HG02571 (cell line): Measurements from ENCODE around the gene SIRT6.
A peak's percentile ranks its signal among the peaks of the same experiment; 100 is the strongest.
"Not testable (repeated sequence)": the region's sequence is repeated elsewhere in the genome, so short reads cannot be mapped to it uniquely, and the experiment has no call there.

Experiments used
- ATAC-seq: cut with Tn5 transposase; IDR thresholded peaks from one replicate; pipeline ENCODE4 v1.9.1; 2021; ENCODE audit warnings: mild to moderate bottlenecking, moderate library complexity; ENCODE audit not compliant: unreplicated experiment

Gene SIRT6

DNA sequence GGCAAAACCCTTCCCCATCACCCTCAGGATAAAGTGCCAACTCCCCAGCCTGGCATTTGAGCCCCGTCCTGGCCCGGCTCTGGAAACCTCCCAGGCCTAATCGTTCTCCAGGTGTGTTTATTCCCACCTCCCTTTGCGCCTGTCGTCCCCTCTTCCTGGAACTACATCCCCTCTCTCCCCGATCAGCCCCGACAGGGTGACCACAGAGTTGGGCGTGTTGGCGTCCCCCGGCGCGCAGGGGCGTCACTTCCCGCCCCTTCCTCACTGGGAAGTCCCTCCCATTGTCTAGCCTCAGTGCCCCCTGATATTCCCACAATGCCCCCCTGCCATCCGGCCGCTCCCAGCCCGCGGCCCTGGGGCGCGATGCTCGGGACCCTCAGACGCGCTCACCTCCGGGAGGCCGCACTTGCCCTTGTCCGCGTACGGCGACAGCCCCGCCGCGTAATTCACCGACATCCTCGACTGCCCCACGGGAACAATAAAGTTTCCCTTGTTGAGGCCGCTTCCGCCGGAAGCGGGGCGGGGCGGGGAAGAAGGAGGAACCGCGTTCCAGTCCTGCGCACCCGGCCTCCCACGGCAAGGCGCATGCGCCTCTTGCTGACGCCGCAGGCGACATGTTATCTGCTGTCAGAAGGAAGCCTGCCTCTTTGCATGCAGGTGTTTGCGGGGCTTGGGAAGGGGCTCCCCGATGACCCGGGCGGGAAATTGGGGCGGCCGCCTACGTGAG is at the start of gene SIRT6, which contains the start of gene ANKRD24:
Gene SIRT6, minus strand, starts transcription at position 480 of the 727 bp plus-strand sequence. Its CDS starts 24 bp downstream, at position 456.
Gene ANKRD24, plus strand, starts transcription at position 606 of the 727 bp plus-strand sequence. CDS start 3,737 bp downstream, outside the sequence.
- ATAC-seq: peak; percentile 72

DNA sequence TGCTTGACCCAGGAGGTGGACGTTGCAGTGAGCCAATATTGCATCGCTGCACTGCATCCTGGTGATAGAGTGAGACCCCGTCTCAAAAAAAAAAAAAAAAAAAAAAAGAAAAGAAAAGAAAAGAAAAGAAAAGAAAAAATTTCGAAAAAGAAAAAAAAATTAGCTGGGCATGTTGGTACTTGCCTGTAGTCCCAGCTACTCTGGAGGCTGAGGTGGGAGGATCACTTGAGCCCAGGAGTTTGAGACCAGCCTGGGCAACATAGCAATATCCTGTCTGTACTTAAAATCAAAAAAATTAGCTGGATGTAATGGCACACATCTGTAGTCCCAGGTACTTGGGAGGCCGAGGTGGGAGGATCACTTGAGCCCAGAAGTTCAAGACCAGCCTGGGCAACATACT is 49.8 kb upstream of the SIRT6 start:
- ATAC-seq: not testable (repeated sequence)

DNA sequence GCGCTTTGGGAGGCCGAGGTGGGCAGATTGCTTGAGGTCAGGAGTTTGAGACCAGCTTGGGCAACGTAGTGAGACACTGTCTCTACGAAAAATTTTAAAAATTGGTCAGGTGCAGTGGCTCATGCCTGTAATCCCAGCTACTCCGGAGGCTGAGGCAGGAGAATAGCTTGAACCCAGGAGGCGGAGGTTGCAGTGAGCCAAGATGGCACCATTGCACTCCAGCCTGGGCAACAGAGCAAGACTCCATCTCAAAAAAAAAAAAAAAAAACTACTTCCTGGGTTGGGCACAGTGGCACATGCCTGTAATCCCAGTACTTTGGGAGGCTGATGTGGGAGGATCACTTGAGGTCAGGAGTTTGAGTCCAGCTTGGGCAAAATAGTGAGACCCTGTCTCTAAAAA is 49.2 kb upstream of the SIRT6 start:
- ATAC-seq: not testable (repeated sequence)

DNA sequence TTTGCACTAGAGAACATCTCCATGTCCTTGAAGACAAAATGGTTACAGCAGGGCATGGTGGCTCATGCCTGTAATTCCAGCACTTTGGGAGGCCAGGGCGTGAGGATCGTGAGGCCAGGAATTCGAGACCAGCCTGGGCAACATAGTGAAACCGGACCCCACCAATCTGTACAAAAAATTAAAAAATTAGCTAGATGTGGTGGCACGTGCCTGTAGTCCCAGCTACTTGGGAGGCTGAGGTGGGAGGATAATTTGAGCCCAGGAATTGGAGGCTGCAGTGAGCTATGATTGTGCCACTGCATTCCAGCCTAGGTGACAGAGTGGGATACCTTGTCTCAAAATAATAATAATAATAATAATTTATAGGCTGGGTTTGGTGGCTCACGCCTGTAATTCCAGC is 47.9 kb upstream of the SIRT6 start:
- ATAC-seq: not testable (repeated sequence)

DNA sequence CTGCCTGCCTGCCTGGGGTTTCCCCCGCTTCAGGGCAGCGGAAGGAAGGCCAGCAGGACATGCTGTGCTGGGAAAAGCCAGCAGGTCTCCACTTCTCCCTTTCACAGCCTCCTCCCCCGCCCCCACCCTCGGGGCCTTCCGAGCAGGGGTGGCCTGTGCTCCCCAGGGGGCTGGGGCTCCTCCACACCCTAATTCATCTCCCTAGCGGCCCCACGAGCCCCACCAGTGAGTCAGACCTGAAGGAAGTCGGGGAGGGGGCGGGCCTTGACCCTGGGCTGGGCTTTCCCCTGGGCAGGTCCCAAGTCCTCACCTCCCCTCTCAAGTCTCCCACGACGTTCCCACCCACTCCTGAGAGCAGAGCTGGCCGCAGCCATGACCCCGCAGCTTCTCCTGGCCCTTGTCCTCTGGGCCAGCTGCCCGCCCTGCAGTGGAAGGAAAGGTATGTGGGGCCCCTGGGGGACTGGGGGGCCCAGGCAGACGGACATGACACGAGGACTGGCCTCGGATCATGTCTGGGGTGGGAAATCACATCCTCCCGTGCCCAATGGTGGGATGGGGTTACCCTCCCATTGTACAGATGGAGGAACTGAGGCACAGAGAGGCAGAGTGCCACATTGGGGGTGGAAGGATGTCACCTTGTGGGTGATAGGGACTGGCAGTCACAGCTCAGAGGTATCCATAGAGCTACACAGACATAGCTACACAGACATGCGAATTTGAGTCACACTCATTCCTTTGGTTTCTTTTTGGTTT is 47.0 kb upstream of the SIRT6 start, which contains the start of gene EBI3:
Gene EBI3, plus strand, starts transcription at position 345 of the 753 bp plus-strand sequence. Its CDS starts 28 bp downstream, at position 373.
- ATAC-seq: peak; percentile 70

DNA sequence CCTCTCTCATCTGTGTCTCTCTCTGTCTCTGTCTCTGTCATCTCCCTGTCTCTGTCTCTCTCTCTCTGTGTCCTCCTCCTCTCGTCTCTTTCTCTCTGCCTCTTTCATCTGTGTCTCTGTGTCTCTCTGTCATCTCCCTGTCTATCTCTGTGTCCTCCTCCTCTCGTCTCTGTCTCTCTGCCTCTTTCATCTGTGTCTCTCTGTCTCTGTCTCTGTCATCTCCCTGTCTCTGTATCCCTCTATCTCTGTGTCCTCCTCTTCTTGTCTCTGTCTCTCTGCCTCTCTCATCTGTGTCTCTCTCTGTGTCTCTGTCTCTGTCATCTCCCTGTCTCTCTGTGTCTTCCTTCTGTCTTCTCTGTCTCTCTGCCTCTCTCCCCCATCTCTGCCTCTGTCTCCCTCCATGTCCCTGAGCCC is 46.4 kb upstream of the SIRT6 start:
- no peak for ATAC-seq

DNA sequence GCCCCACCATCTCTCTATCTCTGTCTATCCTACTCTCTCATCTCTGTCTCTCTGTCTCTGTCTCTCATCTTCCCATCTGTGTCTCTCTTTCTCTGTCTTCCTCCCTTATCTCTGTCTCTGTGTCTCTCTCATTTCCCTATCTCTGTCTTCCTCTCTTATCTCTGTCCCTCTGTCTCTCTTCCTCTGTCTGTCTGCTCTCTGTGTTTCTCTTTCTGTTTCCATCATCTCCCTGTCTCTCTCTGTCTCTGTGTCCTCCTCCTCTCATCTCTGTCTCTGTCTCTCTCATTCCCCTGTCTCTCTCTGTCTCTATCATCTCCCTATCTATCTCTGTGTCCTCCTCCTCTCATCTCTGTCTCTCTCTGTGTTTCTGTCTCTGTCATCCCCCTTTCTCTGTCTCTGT is 45.4 kb upstream of the SIRT6 start:
- ATAC-seq: no peak

DNA sequence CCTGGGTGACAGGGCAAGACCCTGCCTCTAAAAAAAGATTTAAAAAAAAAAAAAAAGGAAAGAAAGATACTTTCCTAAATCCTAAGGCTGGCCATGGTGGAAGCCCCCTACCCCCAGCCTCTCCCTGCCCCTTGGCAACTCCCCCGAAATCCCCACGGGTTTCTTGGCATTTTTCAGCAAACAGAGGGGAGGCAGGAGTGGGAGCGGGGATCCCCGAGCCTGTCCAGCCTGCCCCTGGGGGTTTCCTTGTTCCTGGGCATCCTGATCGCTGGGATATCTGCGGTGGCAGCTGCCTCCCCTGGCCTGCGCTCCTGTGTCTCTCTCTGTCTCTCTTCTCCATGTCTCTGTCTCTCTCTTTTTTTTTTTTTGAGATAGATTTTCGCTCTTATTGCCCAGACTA is 43.5 kb upstream of the SIRT6 start:
- no peak for ATAC-seq

DNA sequence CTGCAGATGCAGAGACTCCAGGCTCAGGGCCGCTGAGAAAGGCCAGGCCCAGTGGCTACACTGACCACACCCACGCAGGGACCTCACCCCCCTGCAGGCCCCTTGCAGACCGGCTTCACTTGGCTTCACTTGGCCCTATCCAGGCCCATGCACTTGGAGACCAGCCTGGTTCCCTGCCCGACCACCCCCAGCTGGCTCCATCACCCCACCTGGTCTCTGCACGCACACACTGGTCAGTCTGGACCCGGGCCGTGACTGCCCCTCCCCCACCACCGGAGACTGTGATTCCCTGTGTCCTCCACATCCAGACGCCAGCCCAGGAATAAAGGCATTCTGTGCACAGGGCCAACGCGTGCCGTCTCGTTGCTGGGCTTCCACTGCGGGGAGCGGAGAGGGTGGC is 42.1 kb upstream of the SIRT6 start:
- no peak for ATAC-seq

DNA sequence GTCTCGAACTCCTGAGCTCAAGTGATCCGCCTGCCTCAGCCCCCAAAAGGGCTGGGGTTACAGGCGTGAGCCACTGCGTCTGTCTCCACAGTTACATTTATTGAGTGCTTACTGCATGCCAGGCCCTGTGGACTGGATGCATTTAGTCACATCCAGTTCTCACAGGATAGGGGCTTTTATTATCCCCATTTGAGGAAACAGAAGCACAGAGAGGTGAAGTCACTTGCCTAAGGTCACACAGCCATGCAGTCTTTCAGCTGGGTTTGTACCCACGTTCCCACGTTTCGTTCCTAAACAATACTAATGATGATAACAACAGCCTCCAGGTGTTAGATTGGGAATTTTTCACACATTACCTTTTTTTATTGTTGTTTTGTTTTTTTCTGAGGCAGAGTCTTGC is 37.8 kb upstream of the SIRT6 start:
- ATAC-seq: no peak

DNA sequence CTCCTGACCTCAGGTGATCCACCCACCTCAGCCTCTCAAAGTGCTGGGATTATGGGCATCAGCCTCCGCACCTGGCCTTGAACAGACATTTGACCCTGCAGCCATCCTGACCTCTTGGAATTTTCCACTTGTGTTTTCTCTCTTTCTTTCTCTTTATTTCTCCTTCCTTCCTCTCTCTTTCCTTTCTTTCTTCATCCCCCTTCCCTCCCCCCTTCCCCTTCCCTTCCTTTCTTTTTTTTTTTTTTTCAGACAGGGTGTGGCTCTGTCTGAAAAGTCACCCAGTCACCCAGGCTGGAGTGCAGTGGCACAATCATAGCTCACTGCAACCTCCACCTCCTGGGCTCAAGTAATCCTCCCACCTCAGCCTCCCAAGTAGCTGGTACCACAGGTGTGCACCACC is 36.2 kb upstream of the SIRT6 start:
- ATAC-seq: not testable (repeated sequence)

DNA sequence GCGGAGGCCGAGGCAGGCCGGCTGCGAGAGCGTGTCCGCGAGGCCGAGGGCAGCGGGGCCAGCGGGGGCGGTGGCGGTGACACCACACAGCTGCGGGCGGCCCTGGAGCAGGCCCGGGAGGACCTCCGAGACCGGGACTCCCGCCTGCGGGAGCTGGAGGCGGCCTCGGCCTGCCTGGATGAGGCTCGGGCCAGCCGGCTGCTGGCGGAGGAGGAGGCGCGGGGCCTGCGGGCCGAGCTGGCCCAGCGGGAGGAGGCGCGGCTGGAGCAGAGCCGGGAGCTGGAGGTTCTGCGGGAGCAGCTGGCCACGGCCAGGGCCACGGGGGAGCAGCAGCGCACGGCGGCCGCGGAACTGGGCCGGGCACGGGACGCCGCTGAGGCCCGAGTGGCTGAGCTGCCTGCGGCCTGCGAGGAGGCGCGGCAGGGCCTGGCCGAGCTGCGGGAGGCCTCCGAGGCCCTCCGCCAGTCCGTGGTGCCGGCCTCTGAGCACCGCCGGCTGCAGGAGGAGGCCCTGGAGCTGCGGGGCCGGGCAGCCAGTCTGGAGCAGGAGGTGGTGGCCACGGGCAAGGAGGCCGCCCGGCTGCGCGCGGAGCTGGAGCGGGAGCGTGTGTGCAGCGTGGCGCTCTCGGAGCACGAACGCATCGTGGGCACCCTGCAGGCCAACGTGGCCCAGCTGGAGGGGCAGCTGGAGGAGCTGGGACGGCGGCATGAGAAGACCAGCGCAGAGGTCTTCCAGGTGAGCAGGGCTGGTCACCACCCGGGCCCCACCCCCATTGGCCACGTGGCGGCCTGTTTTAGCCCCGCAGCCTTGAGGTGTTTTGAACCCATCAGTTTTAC is 35.3 kb upstream of the SIRT6 start:
- ATAC-seq: no peak

DNA sequence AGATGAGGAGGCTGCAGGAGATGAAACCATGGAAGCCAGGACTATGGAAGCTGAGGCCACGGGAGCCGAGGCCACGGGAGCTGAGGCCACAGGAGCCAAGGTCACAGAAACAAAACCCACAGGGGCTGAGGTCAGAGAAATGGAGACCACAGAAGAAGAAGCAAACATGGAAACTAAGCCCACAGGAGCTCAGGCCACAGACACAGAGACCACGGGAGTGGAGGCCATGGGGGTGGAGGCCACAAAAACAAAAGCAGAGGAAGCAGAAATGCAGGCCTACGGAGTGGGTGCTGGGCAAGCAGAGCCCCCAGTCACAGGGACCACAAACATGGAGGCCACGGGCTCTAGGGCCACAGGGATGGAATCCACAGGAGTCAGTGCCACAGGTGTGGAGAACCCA is 34.5 kb upstream of the SIRT6 start:
- no peak for ATAC-seq

DNA sequence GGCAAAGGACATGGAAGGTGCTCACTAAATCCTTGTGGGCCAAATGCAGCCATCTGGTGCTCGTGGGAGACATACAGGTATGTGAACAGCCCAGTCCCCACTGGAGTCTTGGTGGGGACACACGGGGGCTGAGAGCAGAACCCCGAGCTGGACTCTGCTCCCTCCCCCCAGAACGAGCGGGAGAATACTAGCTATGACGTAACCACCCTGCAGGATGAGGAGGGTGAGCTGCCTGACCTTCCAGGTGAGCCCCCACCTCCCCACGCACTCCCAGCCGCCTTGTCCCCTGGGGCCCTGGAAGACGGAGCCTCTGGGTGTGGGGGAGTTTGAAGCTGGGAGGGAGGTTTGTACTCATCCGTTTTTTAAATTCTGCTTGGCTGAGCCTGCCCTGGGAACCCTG is 33.4 kb upstream of the SIRT6 start:
- no peak for ATAC-seq

DNA sequence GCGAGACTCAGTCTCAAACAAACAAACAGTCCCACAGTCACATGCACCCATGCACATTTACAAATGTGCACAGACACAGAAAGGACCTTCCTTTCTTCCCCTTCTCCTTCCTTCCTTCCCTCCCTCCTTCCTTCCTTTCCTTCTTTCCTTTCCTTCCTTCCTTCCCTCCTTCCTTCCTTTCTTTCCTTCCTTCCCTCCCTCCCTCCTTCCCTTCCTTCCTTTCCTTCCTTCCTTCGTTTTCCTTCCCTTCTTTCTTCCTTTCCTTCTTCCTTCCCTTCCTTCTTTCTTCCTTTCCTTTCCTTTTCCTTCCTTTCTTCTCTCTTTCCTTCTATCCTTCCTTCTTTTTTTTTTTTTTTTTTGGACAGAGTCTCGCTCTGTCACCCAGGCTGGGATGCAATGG is 30.8 kb upstream of the SIRT6 start:
- ATAC-seq: no peak

DNA sequence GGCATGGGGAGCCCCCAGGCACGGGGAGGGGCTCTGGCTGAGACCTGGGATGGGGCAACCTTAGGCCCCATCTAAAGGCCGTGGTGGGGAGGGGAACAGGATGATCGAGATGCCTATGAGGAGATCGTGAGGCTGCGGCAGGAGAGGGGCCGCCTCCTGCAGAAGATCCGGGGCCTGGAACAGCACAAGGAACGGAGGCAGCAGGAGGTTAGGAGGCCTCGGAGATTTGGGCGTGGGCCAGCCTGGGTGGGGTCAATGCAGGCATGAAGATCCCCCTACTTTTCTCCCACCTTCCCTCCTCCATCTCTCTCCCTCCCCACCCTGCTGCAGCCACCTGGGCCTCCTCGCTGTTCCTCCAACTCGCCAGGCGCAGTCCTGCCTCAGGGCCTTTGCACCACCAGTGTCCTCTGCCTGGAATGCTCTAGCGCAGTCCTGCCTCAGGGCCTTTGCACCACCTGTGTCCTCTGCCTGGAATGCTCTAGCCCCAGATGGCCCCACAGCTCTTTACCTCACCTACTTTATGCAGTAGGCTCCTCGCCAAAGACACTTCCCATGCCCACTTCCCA is 27.9 kb upstream of the SIRT6 start:
- no peak for ATAC-seq

DNA sequence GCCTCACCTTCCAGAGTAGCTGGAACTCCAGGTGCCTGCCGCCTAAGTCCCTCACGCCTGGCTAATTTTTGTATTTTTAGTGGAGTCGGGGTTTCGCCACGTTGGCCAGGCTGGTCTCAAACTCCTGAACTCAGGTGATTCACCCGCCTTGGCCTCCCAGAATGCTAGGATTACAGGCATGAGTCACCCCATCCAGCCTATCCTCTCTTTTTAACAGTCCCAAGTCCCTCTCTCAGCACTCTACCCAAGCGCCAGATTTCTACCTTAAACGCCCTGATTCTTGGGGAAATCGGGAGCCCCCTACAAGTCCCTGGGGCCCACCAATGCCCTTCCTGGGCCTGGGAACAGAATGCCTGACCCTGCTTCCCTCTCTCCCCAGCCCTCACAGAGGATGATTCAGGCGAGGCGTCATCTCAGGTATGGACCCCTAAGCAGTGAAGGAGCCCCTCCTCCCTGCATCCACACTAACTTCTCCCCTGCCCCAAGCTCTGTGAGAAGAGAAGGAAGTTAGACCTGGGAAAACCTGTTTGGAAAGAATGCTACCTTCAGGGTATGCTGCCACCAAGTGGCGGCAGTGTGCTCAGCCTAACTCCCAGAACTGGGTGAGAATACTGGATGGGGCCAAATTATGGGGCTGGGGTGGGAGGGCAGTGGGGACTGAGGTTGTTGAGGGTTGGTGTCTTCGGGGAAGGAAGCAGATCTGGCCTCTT is 26.2 kb upstream of the SIRT6 start:
- no peak for ATAC-seq

DNA sequence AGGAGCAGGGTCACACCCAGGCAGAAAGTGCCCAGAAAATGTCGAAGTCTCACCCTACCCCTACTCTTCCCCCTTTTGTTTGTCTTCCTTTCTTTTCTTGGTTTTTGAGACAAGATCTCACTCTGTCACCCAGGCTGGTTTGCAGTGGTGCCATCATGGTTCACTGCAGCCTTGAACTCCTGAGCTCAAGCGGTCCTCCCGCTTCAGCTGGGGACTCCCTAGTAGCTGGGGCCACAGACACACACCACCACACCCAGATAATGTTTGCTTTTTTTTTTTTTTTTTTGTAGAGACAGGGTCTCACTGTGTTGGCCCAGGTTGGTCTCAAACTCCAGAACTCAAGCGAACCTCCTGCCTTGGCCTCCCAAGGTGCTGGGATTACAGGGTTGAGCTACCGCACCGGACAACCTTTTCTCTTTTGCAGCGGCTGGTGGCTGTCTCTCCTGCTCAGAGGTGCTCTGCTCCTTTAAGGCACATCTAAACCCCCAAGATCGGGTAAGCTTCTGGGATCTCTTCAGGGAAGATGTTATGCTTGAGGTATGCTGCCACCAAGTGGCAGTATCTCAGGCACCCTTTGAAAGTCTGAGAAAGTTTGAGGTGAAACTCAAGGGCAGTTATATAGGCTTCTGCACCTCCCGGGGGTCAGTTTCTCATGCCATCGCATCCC is 24.6 kb upstream of the SIRT6 start:
- no peak for ATAC-seq

DNA sequence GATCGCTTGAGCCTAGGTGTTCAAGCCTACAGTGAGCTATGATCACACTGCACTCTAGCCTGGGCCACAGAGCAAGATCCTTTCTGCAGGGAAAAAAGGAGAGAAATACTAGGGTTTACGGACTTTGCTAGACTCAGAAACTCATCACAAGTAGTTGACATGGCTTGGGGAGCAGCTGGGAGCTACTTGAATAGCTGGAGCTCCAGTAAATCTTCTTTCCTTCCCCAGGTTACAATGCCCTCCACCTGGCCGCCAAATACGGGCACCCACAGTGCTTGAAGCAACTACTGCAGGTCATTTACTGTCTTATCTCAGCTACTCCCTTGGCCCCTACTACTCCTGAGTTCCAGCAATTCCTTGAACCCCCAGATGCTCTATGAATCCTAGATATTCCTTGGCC is 19.4 kb upstream of the SIRT6 start:
- ATAC-seq: no peak
